ENCODE results near the gene ASCL2.

DNA sequence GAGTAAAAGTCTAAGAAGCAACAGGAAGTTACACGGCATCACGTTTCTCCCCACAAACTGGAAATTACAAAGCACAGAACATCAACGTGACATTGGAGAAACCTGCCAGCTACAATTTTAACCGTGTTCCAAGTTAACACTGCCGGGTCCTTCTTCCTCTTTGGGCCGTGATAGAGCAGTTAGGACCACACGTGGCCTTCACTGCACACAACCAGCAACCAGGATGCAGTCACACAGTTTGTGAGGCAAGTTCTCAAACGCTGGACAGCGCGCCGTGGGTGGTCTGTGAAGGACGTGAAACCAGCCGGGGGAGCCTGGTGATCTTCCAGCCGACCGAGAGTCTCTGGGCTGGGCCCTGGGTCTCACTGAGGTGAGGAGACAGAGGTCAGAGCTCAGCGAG lies 16.7 kb upstream of the ASCL2 start:
- TF ChIP-seq, protein P1, sequence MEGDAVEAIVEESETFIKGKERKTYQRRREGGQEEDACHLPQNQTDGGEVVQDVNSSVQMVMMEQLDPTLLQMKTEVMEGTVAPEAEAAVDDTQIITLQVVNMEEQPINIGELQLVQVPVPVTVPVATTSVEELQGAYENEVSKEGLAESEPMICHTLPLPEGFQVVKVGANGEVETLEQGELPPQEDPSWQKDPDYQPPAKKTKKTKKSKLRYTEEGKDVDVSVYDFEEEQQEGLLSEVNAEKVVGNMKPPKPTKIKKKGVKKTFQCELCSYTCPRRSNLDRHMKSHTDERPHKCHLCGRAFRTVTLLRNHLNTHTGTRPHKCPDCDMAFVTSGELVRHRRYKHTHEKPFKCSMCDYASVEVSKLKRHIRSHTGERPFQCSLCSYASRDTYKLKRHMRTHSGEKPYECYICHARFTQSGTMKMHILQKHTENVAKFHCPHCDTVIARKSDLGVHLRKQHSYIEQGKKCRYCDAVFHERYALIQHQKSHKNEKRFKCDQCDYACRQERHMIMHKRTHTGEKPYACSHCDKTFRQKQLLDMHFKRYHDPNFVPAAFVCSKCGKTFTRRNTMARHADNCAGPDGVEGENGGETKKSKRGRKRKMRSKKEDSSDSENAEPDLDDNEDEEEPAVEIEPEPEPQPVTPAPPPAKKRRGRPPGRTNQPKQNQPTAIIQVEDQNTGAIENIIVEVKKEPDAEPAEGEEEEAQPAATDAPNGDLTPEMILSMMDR (conservative IDR thresholded peaks at IDR 0.05; ENCODE audit: low read length) = no peak
- no peak for TF ChIP-seq EZH2phosphoT487 (IDR thresholded peaks at IDR 0.05; ENCODE audit: borderline replicate concordance, low read depth, low read length)
